PC-3 (cell line): ENCODE data around the gene NINL. TPM values are rescaled to one million over a fixed set of nuclear protein-coding genes. Genes with fewer than 3 reads are reported as not detected.

ENCODE experiments used
- ATAC-seq: fragments of 200-7000 bp; cut with Tn5 transposase; 2 replicates; pipeline ENCODE4 v1.9.1; 2020; ENCODE audit warnings: mild to moderate bottlenecking, moderate library complexity
- BruUV-seq: library from RNA; stranded (reverse); fragments of 400-500 nt; replicated peaks from 2 replicates; lab custom pipeline; 2021; lab: Mats Ljungman, UMichigan
- CTCF ChIA-PET: fragments of 300-600 bp; sonication (Branson Sonifier 250); formaldehyde crosslinking; loops from one replicate; lab custom pipeline; 2022; ENCODE audit warnings: antibody characterized with exemption; lab: Charles Lee
- POLR2A ChIA-PET: fragments of 300-600 bp; sonication (Branson Sonifier 250); formaldehyde crosslinking; loops from one replicate; lab custom pipeline; 2022; ENCODE audit warnings: antibody characterized with exemption; ENCODE audit not compliant: unreplicated experiment; lab: Charles Lee
- DNase-seq: peaks from one replicate; pipeline ENCODE4 v3.0.0-alpha.2; 2015
- H2AFZ ChIP-seq: fragments of 300-600 bp; sonication (generic); 2 replicates; pipeline ENCODE4 v1.6.0; 2016; ENCODE audit warnings: antibody characterized with exemption, low read length
- H3F3A ChIP-seq: fragments of 300-600 bp; sonication (generic); one replicate; pipeline ENCODE4 v1.6.0; 2017; ENCODE audit warnings: antibody characterized with exemption, low read length, control low read depth, mild to moderate bottlenecking; ENCODE audit not compliant: unreplicated experiment
- H3K27ac ChIP-seq: fragments of 300-600 bp; sonication (generic); 2 replicates; pipeline ENCODE4 v1.5.1; 2016; ENCODE audit warnings: mild to moderate bottlenecking, low read length
- H3K27me3 ChIP-seq: fragments of 300-600 bp; sonication (generic); 2 replicates; pipeline ENCODE4 v1.6.1; 2016; ENCODE audit warnings: low read length, mixed read lengths
- H3K36me3 ChIP-seq: fragments of 300-600 bp; sonication (generic); 2 replicates; pipeline ENCODE4 v1.6.1; 2016; ENCODE audit warnings: low read depth, mixed run types, low read length, mixed read lengths
- H3K4me1 ChIP-seq: fragments of 300-600 bp; sonication (generic); 2 replicates; pipeline ENCODE4 v1.5.1; 2016; ENCODE audit warnings: low read length; ENCODE audit not compliant: insufficient read depth
- H3K4me2 ChIP-seq: fragments of 300-600 bp; sonication (generic); 2 replicates; pipeline ENCODE4 v1.6.0; 2016; ENCODE audit warnings: low read length
- H3K4me3 ChIP-seq: fragments of 300-600 bp; sonication (generic); 2 replicates; pipeline ENCODE4 v1.5.1; 2016; ENCODE audit warnings: mild to moderate bottlenecking, low read length, mixed read lengths
- H3K79me2 ChIP-seq: fragments of 300-600 bp; sonication (generic); 2 replicates; pipeline ENCODE4 v1.6.1; 2017; ENCODE audit warnings: low read length, mixed read lengths
- H3K9ac ChIP-seq: fragments of 300-600 bp; sonication (generic); 2 replicates; pipeline ENCODE4 v1.6.0; 2016; ENCODE audit warnings: mild to moderate bottlenecking, low read length
- H3K9me2 ChIP-seq: fragments of 300-600 bp; sonication (generic); replicated peaks from 2 replicates; pipeline ENCODE4 v1.6.1; 2016; ENCODE audit warnings: mixed run types, low read length, mixed read lengths
- H3K9me3 ChIP-seq: fragments of 300-600 bp; sonication (generic); 2 replicates; pipeline ENCODE4 v1.6.1; 2016; ENCODE audit warnings: low read length, mixed read lengths
- H4K20me1 ChIP-seq: fragments of 300-600 bp; sonication (generic); 2 replicates; pipeline ENCODE4 v1.6.1; 2016; ENCODE audit warnings: low read length, mixed read lengths
- CTCF ChIP-seq: fragments of 300-600 bp; sonication (generic); conservative IDR thresholded peaks from 2 replicates; pipeline ENCODE4 v1.5.1; 2017; ENCODE audit warnings: antibody characterized with exemption, low read depth, mild to moderate bottlenecking, low read length
- EZH2 ChIP-seq: fragments of 300-600 bp; sonication (generic); IDR thresholded peaks from one replicate; pipeline ENCODE4 v1.6.1; 2017; ENCODE audit warnings: antibody characterized with exemption, mild to moderate bottlenecking, low read length; ENCODE audit not compliant: unreplicated experiment
- EZH2phosphoT487 ChIP-seq: fragments of 300-600 bp; sonication (generic); IDR thresholded peaks from 2 replicates; pipeline ENCODE4 v1.6.1; 2018; ENCODE audit warnings: mild to moderate bottlenecking, antibody characterized with exemption, low read length, borderline replicate concordance
- intact Hi-C: fragments of 100-400 bp; cut with micrococcal nuclease; formaldehyde crosslinking; loops from 2 replicates; pipeline ENCODE4 v1.9.0; 2023
- total RNA-seq: library from RNA; depleted of rRNA; stranded (reverse); fragments of >200 nt; gene quantifications from 2 replicates; pipeline ENCODE4 v1.2.3, GENCODE V29; 2014

Gene NINL
- total RNA-seq, 1 experiment from 2014 or later: 6.5 TPM

- no peak for TF ChIP-seq EZH2phosphoT487
- TF ChIP-seq CTCF: no peak
- no peak for TF ChIP-seq EZH2
- CTCF ChIA-PET: no interaction called here
- no peak overlapping the region for H3K27ac ChIP-seq
- H3K27me3 ChIP-seq: no peaks in the 10 kb centered on the region
- no peak overlapping the region for H3K4me2 ChIP-seq
- no TSS peak for BruUV-seq
- no peak overlapping the region for H2AFZ ChIP-seq
- H3K4me1 ChIP-seq: peaks cover 14% of the 10 kb centered on the region
- H3K79me2 ChIP-seq: no peaks in the 10 kb centered on the region
- H3F3A ChIP-seq: no peaks in the 10 kb centered on the region
- H3K9me3 ChIP-seq: peaks cover 9% of the 10 kb centered on the region
- DNase-seq: no peak
- no peaks in the 10 kb centered on the region for H3K9me2 ChIP-seq
- H4K20me1 ChIP-seq: no peaks in the 10 kb centered on the region
- H3K4me3 ChIP-seq: no peak overlapping the region
- no peak overlapping the region for H3K9ac ChIP-seq
- ATAC-seq: no peak
- intact Hi-C loops: no loop called here
- H3K36me3 ChIP-seq: peaks cover 29% of the 10 kb centered on the region
- POLR2A ChIA-PET: no interaction called here
These were observed 74.1 kb downstream of the NINL start for GRCh38 chr20:25511183-25511582.

GRCh38 chr20:25510721-25511120, 74.6 kb downstream of the NINL start:
- TF ChIP-seq CTCF: no peak
- no peak for TF ChIP-seq EZH2
- TF ChIP-seq EZH2phosphoT487: no peak
- intact Hi-C loops: no loop called here

GRCh38 chr20:25510202-25510601, 75.1 kb downstream of the NINL start:
- Histone ChIP-seq H3K79me2 (no peaks in the 10 kb centered on the region), H3K27me3 (no peaks in the 10 kb centered on the region), H3K27ac (no peak overlapping the region), H2AFZ (no peak overlapping the region), H3F3A (no peaks in the 10 kb centered on the region), H3K4me1 (peaks cover 14% of the 10 kb centered on the region), H3K36me3 (peaks cover 21% of the 10 kb centered on the region), H3K4me2 (no peak overlapping the region), H3K9ac (no peak overlapping the region), H4K20me1 (no peaks in the 10 kb centered on the region), H3K4me3 (no peak overlapping the region), H3K9me2 (no peaks in the 10 kb centered on the region), H3K9me3 (peaks cover 8% of the 10 kb centered on the region)
- POLR2A ChIA-PET: no interaction called here
- ATAC-seq (no peak), DNase-seq (no peak)
- intact Hi-C loops: no loop called here
- CTCF ChIA-PET: no interaction called here
- TF ChIP-seq EZH2 (no peak), CTCF (no peak), EZH2phosphoT487 (no peak)
- BruUV-seq: no TSS peak

More at GRCh38 chr20:25510721-25511120, 74.6 kb downstream of the NINL start:
- DNase-seq (no peak), ATAC-seq (no peak)
- H3F3A ChIP-seq: no peaks in the 10 kb centered on the region
- no peaks in the 10 kb centered on the region for H3K27me3 ChIP-seq
- H3K9ac ChIP-seq: no peak overlapping the region
- BruUV-seq: no TSS peak
- peaks cover 9% of the 10 kb centered on the region for H3K9me3 ChIP-seq
- no peak overlapping the region for H3K4me2 ChIP-seq
- no peaks in the 10 kb centered on the region for H3K79me2 ChIP-seq
- peaks cover 26% of the 10 kb centered on the region for H3K36me3 ChIP-seq
- no peaks in the 10 kb centered on the region for H3K9me2 ChIP-seq
- POLR2A ChIA-PET: no interaction called here
- no peaks in the 10 kb centered on the region for H4K20me1 ChIP-seq
- CTCF ChIA-PET: no interaction called here
- H3K4me1 ChIP-seq: peaks cover 14% of the 10 kb centered on the region
- H3K27ac ChIP-seq: no peak overlapping the region
- no peak overlapping the region for H3K4me3 ChIP-seq
- H2AFZ ChIP-seq: no peak overlapping the region
